Vagina (tissue), 2 donors: ENCODE results near the gene INSR.

Experiments used
- POLR2A ChIP-seq, 2 donors: fragments of 450-650 bp; IDR thresholded peaks; one replicate each; pipeline ENCODE4 v1.6.1; 2017; ENCODE audit warnings: antibody characterized with exemption in 2 of 2, mild to moderate bottlenecking in 2 of 2, moderate library complexity in 2 of 2
- TF ChIP-seq, protein P1 (sequence below), 3 experiments: fragments of 450-650 bp in 2 of 3; fragments of 200-600 bp in 1 of 3; sonication (generic) in 1 of 3; IDR thresholded peaks; one replicate each; pipeline ENCODE4 v1.5.1; 2017 to 2019; ENCODE audit warnings: antibody characterized with exemption in 3 of 3, mild to moderate bottlenecking in 2 of 3, moderate library complexity in 2 of 3

DNA sequence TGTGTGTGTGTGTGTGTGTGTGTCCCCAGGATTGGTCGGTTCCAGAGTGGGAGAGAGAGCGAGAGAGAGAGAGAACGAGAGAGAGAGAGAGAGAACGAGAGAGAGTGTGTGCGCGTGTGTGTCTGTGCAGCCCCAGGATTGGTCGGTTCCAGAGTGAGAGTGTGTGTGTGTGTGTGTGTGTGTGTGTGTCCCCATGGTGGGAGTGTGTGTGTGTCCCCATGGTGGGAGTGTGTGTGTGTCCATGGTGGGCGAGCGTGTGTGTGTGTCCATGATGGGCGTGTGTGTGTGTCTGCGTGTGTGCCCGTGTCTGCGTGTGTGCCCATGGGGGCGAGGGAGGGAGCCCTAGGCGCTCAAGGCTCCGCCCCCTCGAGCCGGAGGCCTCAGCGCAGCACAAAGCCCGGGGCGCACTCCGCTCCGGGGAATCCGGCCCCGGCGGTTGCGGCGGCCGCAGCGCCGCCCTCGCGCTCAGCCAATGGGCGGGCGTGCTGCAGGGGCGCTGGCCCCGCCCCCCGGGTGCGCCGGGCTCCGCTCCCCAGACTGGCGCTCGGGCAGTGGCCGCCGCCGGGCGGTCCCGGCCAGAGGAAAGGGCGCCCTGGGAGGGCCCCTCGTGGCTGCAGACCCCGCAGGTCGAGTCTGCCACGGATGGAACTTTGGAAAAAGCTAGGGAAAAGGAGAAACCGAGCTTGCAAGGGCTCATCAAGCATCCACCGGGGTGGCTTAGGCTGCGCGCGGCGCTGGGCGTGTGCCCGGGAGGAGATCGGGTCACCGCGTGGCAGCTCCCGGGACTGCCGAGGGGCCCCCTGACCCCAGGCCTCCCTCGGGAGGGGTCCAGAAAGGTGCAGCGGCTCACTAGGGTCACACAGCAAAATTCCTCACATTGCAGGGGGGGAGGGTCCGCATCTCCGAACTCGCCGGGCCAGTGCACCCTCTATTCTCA is 96.2 kb downstream of the INSR start:
- TF ChIP-seq, protein P1, sequence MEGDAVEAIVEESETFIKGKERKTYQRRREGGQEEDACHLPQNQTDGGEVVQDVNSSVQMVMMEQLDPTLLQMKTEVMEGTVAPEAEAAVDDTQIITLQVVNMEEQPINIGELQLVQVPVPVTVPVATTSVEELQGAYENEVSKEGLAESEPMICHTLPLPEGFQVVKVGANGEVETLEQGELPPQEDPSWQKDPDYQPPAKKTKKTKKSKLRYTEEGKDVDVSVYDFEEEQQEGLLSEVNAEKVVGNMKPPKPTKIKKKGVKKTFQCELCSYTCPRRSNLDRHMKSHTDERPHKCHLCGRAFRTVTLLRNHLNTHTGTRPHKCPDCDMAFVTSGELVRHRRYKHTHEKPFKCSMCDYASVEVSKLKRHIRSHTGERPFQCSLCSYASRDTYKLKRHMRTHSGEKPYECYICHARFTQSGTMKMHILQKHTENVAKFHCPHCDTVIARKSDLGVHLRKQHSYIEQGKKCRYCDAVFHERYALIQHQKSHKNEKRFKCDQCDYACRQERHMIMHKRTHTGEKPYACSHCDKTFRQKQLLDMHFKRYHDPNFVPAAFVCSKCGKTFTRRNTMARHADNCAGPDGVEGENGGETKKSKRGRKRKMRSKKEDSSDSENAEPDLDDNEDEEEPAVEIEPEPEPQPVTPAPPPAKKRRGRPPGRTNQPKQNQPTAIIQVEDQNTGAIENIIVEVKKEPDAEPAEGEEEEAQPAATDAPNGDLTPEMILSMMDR (IDR thresholded peaks at IDR 0.05) = no peak
- peak in 1 of 2 donors; percentile 72 for TF ChIP-seq POLR2A (IDR thresholded peaks at IDR 0.05)
